Measurements from ENCODE around the gene ZC2HC1C. TPM values are rescaled to one million over a fixed set of nuclear protein-coding genes. Genes with fewer than 3 reads are reported as not detected.

ZC2HC1C gene
- total RNA-seq, 1 experiment from 2014 or later: 0.64 TPM

- no peak for DNase-seq (ENCODE audit: extremely low read depth, low read depth)
Observed at GRCh38 chr14:75128596-75128990, 59.2 kb downstream of the ZC2HC1C start.

Small RNA genes within 50 kb of the gene (small RNA-seq; reads per million reads assigned to genes)
- 0 to 0.12 reads per million in 2 experiments for gene HIF1AP1
- gene RNU6-689P: 0 reads per million in 2 experiments

Other genes starting within 250 kb of the ZC2HC1C start
- gene PROX2, start 193.5 kb upstream of the ZC2HC1C start, total RNA-seq (2014; rRNA removed; shearing (Covaris generic)): not detected in 2 replicates
- 55.5 and 63.0 TPM in 2 replicates for gene DLST, start 187.7 kb upstream of the ZC2HC1C start, total RNA-seq (2014; rRNA removed; shearing (Covaris generic))
- 5.6 and 6.1 TPM in 2 replicates for gene RPS6KL1, start 146.4 kb upstream of the ZC2HC1C start, total RNA-seq (2014; rRNA removed; shearing (Covaris generic))
- 0.37 and 0.92 TPM in 2 replicates for gene PGF, start 114.0 kb upstream of the ZC2HC1C start, total RNA-seq (2014; rRNA removed; shearing (Covaris generic))
- gene EIF2B2, start 66.7 kb upstream of the ZC2HC1C start, total RNA-seq (2014; rRNA removed; shearing (Covaris generic)): 86.4 and 95.5 TPM in 2 replicates
- 13.2 and 18.3 TPM in 2 replicates for gene MLH3, start 18.2 kb upstream of the ZC2HC1C start, total RNA-seq (2014; rRNA removed; shearing (Covaris generic))
- gene ACYP1, start 5.6 kb upstream of the ZC2HC1C start, total RNA-seq (2014; rRNA removed; shearing (Covaris generic)): 36.1 and 39.9 TPM in 2 replicates
- 32.6 and 40.2 TPM in 2 replicates for gene NEK9, start 57.4 kb downstream of the ZC2HC1C start, total RNA-seq (2014; rRNA removed; shearing (Covaris generic))
- gene TMED10, start 107.0 kb downstream of the ZC2HC1C start, total RNA-seq (2014; rRNA removed; shearing (Covaris generic)): 337 and 371 TPM in 2 replicates
- 16.4 and 18.7 TPM in 2 replicates for gene FOS, start 209.2 kb downstream of the ZC2HC1C start, total RNA-seq (2014; rRNA removed; shearing (Covaris generic))

Data from NCI-H460 (cell line).